GM18526 (cell line): Measurements from ENCODE around the gene ZDHHC20.

Experiments used
- POLR2A ChIP-seq: IDR thresholded peaks from 3 replicates; pipeline ENCODE4 v1.6.1; 2011; ENCODE audit not compliant: insufficient read length; ENCODE audit errors: extremely low read depth

ZDHHC20 gene

DNA sequence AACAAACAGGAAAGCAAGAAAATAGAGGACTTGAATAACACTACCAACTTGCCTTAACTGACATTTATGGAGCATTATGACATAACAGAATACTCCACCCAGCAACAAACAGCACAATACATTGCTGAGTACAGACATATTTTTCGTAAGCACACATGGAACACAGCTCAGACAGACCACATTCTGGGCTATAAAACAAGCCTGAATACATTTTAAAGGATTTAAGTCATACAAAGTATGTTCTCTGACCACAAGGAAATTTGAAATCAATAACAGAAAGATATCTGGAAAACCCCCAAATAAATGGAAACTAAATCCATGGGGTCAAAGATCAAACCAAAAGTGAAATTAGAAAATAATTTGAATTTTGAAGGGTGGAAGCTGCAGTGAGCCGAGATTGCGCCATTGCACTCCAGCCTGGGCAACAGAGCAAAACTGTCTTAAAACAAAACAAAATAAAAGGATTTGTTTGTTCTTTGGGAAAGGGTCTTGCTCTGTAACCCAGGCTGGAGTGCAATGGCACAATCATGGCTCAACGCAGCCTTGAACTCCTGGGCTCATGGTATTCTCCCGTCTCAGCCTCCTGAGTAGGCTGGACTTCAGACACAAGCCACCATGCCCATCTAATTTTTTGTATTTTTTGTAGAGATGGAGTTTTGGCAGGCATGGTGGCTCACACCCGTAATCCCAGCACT is 5.6 kb downstream of the ZDHHC20 start:
- no peak for TF ChIP-seq POLR2A

DNA sequence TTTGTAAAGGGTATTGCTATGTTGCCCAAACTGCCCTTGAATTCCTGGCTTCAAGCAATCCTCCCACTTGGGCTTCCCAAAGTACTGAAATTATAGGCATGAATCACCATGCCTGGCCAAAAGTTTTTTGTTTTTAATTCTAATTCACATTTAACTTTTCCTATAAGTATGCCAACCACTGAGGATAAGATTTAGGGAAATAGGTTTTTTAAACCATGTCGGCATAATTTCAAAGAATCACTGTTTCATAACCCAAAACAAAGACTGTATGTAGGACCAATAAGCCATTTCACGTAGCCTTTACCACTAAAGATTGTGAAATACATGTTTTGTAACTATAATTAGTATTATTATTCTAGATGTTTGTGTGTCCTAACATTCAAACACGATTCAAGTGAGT is 8.2 kb downstream of the ZDHHC20 start:
- no peak for TF ChIP-seq POLR2A

DNA sequence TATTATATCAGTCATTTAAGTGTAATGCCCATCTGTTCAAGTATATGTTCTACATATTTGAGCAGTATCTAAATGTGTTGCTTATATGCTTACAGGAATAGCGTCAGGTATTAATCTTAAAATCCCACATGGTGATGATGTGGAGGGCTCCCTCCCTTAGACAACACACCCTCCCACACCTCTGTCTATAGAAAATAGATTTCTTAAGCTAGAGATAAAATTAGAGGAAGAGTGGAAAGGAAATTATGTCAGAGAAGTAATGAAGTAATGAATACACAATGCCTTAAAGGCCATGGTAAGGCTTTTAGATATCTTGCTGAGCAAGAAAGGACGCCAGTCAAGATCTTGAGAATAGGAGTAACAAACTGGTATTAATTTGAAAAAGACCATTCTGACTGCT is 12.4 kb downstream of the ZDHHC20 start:
- no peak for TF ChIP-seq POLR2A

DNA sequence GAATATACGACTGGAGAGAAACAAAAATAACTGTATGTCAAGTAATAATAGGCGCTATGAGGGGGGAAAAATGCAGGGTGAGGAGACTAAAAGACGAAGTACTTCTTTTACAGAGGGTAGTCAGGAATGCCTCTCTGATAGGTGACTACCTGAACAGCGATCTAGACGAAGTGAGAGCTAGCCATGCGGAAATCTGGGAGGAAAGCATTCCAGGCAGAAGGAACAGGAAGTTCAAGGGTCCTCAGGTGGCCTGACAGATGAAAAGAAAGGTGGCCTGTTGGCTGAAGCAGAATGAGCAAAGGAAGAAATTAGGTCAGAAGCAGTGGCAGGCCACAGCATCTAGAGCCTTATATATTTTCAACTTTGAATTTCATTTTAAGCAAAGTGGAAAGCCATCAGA is 13.3 kb downstream of the ZDHHC20 start:
- TF ChIP-seq POLR2A, result no peak

DNA sequence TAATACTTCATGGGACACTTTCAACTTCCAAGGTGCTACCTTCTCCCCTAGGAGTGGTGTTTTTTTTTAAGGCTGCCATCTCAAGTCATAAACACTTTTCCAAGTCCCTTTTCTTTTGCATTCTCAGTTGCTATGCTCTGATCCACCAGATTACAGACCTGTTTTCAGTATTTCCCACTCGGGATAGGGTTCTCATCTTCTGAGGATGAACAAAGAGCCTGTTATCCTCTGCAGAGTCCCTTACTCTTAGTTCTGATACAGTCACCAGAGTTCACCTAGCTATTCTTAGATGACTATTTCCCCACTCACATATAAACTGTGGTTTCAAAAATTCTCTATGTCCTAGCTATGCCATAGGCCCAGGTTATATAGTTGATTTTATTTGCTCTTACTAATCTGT is 15.9 kb downstream of the ZDHHC20 start:
- no peak for TF ChIP-seq POLR2A

DNA sequence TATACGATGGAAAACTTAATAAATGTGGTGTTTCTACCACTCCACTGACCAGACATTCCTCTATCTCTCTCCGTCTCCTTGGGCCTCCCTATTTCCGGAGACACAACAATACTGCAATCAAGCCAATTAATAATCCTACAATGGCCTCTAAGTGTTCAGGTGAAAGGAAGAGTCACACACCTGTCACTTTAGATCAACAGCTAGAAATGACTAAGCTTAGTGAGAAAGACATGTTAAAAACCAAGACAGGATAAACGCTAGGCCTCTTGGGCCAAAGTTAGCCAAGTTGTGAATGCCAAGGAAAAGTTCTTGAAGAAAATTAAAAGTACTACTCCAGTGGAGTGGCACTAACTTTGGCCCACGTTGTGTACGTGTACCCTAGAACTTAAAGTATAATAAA is 22.5 kb downstream of the ZDHHC20 start:
- no peak for TF ChIP-seq POLR2A

DNA sequence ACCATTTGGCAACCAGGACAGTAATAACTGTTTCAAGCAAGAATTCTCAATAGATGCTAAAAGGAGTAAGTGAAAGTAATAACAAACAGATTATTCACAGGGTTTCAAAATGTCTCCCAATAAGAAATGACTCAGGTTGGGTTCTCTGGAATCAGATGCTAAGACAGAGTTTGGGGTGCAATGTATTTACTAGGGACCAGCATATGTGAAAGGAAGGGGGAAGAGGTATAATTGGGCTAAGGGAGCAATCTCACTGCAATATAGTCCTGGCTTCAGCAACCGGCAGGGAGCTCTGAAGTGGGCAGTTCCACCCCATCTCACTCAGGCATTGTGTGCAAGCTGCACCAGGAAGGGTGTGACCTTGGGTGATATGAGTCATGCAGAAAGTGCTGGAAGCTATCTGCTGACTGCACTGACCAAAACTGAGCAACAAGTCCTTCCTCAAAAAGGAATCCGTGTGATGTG is 23.4 kb downstream of the ZDHHC20 start:
- no peak for TF ChIP-seq POLR2A

DNA sequence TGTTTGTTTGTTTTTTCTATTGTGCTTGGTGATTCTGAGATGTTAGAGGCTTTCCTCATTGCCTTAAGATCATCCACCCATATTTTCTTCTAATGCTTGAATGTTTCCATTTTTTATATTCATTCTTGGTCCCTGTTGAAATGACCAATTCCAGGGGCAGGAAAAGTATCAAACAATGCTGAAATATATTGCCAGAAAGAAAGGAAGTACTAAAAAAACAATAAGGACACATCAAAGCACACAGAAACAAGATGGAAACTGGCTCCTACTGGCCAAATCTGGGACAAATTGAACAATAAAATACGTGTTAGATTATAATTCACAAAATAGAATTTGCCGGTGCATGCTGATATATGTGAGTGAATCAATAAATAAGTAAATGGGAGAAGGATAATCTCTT is 23.9 kb downstream of the ZDHHC20 start:
- TF ChIP-seq POLR2A, result no peak

DNA sequence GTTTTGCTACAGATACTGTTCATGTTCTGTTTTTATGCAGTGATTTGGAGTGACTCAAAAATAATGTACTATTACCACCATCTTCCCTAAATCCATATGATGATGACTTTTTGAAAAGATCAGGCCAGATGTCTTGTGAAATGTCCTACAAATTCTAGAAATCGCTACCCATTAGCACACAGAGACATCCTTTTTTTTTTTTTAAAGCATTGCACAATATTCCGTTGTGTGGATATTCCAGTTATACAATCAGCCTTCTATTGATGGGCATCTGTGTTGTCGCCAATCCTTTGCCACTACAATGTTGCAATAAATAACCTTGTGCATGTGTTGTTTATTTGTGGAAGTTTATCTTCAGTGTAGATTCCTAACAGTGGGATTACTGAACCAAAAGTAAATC is 24.5 kb downstream of the ZDHHC20 start:
- no peak for TF ChIP-seq POLR2A

DNA sequence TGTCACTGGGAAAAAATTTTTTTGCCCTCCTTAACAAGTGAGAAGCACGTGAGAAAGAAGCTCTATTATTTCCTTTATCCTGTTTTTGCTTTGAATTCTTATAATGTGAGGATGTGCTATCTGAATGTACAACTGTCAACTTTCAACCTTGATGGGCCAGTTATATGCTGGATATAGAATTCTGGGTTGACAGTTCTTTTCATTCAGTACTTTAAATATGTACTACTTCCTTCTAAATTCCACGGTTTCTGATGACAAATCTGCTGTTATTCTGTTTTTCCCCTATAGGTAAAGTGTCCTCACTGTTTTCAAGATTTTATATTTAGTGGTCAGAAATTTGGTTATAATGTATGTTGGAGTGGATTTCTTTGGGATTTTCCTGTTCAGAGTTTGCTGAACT is 29.9 kb downstream of the ZDHHC20 start:
- TF ChIP-seq POLR2A, result no peak

DNA sequence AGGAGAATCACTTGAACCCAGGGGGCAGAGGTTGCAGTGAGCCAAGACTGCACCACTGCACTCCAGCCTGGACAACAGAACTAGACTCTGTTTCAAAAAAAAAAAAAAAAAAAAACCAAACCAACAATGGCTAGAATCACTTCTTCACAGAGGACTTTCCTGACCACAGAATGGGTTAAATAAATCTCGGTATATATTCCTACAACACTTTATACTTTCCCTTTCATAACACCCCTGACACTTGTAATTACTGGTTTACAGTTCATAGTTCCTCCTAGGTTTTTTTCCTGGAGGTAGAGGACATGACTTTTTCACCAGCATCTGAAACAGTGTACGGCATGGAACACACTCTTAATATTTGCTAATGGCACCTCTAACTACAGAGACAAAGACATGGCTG is 31.4 kb downstream of the ZDHHC20 start:
- no peak for TF ChIP-seq POLR2A

DNA sequence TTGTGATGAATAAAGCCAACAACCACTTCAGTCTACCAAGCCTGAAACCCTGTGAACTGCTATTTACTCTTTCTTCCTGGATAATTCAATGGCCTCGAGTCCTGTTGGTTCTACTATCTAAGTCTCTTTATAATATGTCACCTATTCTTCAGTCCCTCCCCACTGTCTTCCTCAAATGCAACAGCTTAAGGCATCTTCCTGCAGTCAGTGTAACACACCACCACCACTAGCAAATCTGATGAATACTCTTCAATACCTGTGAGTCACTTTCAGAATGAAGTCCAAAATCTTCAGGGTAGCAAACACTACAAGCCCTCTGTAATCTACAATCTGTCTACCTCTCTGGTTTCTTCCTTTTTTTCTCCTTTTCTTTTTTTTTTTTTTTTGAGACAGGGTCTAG is 32.9 kb downstream of the ZDHHC20 start:
- no peak for TF ChIP-seq POLR2A

DNA sequence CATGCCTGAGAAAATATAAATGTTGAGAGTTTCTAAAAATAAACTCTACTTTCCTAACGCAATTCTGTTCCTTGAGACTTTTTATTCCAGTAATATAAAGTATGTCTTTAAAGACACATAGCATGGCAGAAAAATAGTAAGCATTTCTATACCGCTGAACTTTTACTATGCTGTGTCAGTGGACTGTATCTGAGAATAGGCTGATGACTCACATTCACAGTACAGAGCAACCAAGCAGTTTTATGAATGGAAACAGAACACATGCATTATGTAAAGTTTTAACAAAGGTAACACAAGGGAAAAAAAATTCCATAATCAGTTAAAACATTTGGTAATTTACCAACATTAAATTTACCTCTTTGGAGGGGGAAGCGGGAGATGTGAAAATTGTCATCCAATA is 38.4 kb downstream of the ZDHHC20 start:
- no peak for TF ChIP-seq POLR2A

DNA sequence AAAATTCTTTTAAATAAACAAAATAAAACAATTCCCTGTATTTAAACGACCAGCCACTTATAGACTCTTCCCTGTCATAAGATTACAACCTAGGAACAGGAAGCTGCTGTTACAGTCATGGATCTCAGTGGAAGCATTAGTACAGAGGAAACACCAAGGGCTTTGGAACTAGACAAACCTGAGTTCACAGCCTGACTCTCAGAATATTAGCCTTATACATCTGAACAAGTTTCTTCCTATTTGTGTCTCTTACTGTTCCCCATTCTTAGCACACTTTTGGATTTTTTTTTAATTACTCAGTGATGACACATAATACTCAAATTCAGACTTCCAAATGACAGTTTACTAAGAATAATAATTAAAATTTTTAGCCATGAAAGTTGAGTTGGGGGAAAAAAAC is 46.1 kb downstream of the ZDHHC20 start:
- TF ChIP-seq POLR2A, result no peak

DNA sequence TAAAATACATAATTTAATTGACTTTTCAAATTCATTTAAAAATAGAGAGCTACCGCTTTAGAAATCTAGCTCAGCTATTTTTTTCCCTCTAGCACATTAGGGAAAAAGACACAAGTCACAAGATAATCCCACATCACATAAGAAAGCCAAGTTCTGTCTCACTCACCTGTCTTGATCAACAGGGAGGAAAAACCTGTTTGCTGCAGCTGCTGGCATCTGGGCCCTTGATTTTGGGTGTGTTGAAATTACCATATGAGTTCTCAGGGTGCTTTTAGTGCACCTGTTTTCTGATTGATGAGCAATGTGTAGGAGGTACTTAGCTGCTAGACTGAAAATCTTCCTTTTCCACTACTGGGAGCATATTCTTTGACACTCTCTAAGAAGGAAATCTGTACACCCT is 53.8 kb downstream of the ZDHHC20 start:
- no peak for TF ChIP-seq POLR2A

DNA sequence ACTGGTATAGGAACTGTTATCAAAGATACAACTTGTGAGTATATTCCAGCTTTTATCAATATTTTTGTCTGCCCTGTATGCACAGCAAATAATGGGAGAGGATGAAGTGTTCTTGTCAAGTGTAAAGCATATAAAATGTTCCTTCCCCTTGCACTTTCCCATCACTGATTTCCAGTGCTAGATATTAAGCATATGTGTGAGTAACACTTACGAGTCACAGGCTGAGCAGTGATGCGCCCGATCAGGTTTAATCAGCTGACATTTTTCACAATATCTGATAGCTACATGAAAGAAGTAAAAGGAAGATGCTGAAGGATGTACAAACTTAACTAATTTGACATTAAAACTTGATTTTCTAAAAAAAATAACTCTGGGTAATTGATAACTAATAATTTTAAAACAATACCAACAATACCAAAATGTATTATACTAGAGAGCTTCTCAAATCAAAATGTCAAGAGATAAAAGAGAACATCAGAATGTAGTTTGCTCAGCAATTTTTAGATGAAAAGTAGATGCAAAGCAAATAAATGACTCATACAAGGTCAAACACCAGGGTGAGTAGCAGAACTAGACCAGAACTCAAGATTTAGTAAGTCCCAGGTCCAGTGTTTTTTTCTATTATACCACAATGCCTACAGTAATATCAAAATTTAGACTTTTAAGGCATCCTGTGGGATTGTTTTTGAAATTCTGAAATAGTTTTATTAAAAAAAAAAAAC is 56.4 kb downstream of the ZDHHC20 start:
- no peak for TF ChIP-seq POLR2A

DNA sequence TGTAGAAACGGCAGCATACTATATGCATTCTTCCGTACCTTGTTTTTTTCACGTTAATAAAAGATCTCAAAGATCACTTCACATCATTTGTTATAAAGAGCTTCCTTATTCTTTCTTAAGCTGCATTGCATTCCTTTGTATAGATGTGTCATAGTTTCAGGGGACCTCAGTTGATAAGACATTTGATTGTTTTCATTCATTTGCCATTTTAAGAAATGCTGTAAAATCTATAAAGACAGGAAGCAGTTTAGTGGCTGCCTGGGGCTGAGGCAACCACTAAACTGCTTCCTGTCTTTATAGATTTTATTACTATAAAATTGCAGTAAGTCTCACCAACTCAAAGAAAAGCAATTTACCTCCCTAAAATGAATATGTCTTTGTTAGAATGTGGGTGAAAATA is 59.4 kb downstream of the ZDHHC20 start:
- no peak for TF ChIP-seq POLR2A
